GM06990 (cell line): ENCODE data around the gene GPR156.

Source experiments
- DNase-seq: peaks from one replicate; pipeline ENCODE4 v3.0.0-alpha.2; 2011; ENCODE audit not compliant: insufficient read length; ENCODE audit errors: extremely low read depth
- H3K27me3 ChIP-seq: replicated peaks from 2 replicates; pipeline ENCODE4 v1.6.0; 2011; ENCODE audit warnings: low read length; ENCODE audit not compliant: control insufficient read depth, insufficient read depth
- H3K36me3 ChIP-seq: 2 replicates; pipeline ENCODE4 v1.5.1; 2011; ENCODE audit warnings: low read length; ENCODE audit not compliant: control insufficient read depth, insufficient read depth
- H3K4me3 ChIP-seq: replicated peaks from 2 replicates; pipeline ENCODE4 v1.5.1; 2011; ENCODE audit warnings: low read depth, mild to moderate bottlenecking, control low read depth, low read length
- CTCF ChIP-seq: IDR thresholded peaks from 2 replicates; pipeline ENCODE4 v1.5.1; 2011; ENCODE audit warnings: low read length, control low read depth, mild to moderate bottlenecking, inconsistent platforms; ENCODE audit not compliant: insufficient read depth, poor library complexity, severe bottlenecking

Gene GPR156

GRCh38 chr3:120202363-120202762 lies 82.7 kb downstream of the GPR156 start:
- TF ChIP-seq CTCF, result no peak
- H3K4me3 ChIP-seq, result no peak overlapping the region
- no peak for DNase-seq

DNA sequence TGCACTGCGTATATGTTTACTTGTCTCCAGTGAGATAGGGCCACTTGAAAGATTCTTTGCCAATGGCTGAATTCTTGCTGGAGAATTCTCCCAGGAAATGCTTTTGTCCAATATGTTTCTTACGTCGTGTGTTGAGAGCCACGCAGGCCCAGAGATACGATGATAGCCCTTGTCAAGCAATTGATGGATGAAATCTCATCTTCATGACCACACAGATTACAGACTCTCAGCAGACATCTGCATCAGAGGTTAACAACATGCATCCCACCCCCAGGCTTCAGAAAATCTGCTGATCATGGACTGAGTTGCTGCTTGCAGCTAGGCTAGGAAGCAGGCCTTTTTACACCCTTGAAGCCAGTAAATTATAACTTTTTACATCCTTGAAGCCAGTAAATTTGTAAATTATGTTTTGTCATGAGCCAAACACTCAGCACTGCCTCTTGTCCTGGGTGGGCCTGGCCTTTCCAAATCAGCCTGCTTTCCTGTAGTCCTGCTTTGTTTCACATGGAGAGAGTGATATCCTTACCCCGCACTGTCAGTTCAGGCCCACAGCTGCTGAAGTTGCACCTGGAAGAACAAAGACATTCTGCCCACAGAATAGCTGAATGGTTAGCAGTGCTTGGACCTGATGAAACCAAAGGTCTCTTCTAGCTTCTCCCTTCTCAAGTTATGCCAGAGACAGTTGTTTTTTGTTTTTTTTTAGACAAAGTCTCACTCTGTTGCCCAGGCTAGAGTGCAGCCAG lies 84.4 kb downstream of the GPR156 start:
- no peaks in the 10 kb centered on the region for H3K27me3 ChIP-seq
- no peak for TF ChIP-seq CTCF
- no peak for DNase-seq
- H3K4me3 ChIP-seq, result no peak overlapping the region
- no peaks in the 10 kb centered on the region for H3K36me3 ChIP-seq

More at GRCh38 chr3:120202363-120202762, 82.7 kb downstream of the GPR156 start:
- Histone ChIP-seq H3K27me3 (no peaks in the 10 kb centered on the region), H3K36me3 (no peaks in the 10 kb centered on the region)

DNA sequence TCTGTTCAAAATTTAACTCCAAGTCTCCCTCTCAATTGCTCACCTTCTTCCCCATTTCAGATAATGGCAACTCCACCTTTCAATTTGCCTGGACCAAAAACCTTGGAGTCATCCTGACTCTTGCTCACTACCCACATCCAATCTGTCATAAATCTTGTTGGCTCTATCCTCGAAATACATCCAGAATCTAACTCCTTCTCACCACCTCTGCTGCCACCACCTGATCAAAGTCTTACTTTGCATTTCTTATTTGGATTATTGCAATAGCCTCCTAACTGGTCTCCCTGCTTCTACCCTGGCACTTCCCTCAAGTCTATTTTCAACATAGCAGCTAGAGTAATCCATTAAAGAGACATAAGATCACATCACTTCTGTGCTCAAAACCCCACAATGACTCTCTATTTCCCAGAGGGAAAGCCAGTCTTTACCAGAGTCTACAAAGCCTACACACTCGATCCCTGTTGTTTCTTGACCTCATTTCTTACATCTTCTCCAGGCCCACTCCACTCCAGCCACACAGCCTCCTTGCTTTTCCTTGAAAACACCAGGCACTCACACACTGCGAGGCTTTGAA lies 86.6 kb downstream of the GPR156 start:
- DNase-seq, result no peak
- Histone ChIP-seq H3K27me3 (no peaks in the 10 kb centered on the region), H3K4me3 (no peak overlapping the region), H3K36me3 (no peaks in the 10 kb centered on the region)
- peak; percentile 22 for TF ChIP-seq CTCF

GRCh38 chr3:120196812-120197211 lies 88.2 kb downstream of the GPR156 start:
- TF ChIP-seq CTCF, result no peak
- Histone ChIP-seq H3K27me3 (no peaks in the 10 kb centered on the region), H3K4me3 (no peak overlapping the region), H3K36me3 (no peaks in the 10 kb centered on the region)
- DNase-seq, result no peak

- no peak overlapping the region for H3K4me3 ChIP-seq
- H3K36me3 ChIP-seq, result no peaks in the 10 kb centered on the region
- H3K27me3 ChIP-seq, result no peaks in the 10 kb centered on the region
- no peak for DNase-seq
- TF ChIP-seq CTCF, result no peak
These were observed 88.7 kb downstream of the GPR156 start for GRCh38 chr3:120196333-120196732.

DNA sequence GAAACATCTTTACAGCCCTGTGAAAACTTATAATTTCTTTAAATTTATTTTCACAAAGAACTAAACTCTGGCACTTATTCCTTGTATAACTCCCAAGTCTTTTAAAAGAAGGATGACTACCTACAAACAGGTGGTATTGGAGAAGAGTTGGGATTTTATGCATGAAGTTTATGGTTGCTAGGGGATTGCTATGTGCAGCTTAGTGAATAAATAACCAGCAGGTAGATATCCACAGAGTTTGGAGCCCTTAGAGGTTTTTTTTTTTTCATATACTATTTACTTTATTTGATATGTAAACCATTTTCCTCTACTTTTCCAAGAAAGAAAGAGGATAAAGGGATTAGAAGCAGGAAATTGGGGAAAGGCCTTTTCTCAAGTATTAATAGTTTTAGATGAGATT lies 91.5 kb downstream of the GPR156 start:
- Histone ChIP-seq H3K36me3 (no peaks in the 10 kb centered on the region), H3K4me3 (no peak overlapping the region), H3K27me3 (no peaks in the 10 kb centered on the region)
- DNase-seq, result no peak
- TF ChIP-seq CTCF, result no peak
